Putamen (tissue), 1 donor: ENCODE results near the gene INS.

Experiments
- DNase-seq: peaks from one replicate; pipeline ENCODE4 v3.0.0-alpha.2; 2016; ENCODE audit warnings: low spot score

INS gene

GRCh38 chr11:2160736-2161259 lies at the start of gene INS:
Gene INS (minus strand): TSS chr11:2161209. CDS start chr11:2160971, 238 bp downstream.
- DNase-seq: no peak

DNA sequence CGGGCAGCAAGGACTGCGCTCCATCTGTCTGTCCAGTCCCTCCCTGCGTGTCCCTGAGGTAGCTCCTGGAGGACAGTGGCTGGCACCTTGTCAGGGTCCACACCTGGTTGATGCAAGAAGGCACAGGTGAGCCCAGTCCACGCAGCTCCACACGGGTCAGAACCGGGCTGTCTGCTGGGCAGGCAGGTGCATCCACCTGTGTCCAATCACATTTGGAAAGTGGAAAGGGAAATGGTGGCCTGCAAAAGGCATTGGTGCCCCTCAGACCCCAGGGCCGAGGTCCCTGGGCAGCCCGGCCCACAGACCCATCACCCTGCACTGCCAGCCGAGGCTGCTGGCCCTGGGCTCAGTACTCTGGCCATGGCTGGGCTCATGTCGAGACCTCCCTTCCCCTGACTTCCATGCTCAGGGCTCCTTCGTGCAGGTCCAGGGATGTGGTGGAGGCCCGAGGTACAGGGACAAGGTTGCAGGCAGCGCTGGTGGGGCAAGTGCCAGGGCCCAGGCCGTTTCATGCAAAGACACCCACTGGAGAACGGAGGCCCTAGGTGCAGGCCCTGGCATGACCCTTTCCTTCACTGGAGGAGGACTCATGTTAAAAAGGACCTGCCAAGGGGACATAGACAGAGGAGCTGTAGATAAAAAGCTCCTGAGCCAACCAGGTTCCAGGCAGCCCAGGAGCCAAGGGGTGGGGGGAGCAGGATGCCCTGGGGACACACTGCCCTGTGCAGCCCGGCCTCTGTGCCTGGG lies 49.5 kb upstream of the INS start:
- no peak for DNase-seq

DNA sequence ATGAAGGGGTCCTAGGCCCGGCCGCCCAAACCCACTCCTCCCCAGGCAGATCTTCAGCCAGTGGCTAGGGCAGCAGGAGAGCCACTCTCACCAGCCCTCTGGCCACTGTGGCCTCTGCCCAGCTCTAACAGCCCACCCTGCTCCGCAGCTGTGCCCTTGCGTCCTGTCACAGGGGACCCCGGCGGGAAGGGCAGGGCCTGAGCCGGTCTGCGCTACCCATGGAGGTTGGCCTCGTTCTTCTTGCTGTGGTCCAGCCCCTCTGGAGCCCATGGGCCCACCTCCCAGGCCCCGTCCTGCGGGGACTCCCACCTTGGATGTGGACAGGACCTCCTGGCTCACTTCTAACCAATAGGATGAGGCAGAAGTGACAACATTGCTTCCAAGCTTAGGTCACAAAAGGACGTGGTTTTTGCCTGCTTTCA lies 48.9 kb upstream of the INS start:
- no peak for DNase-seq

- no peak for DNase-seq
Observed at GRCh38 chr11:2209370-2209801, 48.4 kb upstream of the INS start.

DNA sequence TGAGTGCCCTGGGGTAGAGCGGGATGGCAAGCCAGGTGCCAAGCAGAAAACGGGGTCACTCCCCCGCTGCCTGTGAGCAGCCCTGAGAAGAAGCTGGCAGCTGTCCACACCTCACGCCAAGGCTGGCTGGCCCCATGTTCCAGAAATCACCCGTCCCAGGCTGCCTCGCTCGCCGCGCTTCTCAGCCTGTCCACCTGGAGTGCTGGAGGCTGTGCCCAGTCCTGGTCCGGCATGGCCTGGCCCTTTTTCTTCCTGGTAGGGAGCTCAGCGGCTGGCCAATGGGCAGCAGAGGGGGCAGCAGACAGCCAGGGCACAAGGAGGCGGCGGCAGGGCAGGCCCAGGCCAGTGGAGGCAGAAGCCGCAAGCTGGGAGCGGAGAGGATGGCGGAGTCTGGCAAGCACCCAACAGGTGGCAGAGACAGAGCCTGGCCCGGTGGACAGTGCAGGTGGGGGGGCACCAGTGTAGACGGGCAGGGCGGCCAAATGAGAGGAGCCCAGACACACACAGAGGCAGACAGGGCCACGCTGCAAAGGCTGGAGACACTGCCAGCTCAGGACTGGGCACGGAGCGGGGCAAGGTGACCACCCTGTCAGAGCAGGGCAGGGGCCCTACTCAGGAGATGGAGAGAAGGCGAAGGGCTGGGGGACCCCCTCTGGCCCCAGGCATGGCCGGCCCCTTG lies 47.8 kb upstream of the INS start:
- DNase-seq: no peak

- DNase-seq: no peak
Observed at GRCh38 chr11:2207773-2208621, 47.0 kb upstream of the INS start.

GRCh38 chr11:2207212-2207611 lies 46.2 kb upstream of the INS start:
- DNase-seq: no peak

DNA sequence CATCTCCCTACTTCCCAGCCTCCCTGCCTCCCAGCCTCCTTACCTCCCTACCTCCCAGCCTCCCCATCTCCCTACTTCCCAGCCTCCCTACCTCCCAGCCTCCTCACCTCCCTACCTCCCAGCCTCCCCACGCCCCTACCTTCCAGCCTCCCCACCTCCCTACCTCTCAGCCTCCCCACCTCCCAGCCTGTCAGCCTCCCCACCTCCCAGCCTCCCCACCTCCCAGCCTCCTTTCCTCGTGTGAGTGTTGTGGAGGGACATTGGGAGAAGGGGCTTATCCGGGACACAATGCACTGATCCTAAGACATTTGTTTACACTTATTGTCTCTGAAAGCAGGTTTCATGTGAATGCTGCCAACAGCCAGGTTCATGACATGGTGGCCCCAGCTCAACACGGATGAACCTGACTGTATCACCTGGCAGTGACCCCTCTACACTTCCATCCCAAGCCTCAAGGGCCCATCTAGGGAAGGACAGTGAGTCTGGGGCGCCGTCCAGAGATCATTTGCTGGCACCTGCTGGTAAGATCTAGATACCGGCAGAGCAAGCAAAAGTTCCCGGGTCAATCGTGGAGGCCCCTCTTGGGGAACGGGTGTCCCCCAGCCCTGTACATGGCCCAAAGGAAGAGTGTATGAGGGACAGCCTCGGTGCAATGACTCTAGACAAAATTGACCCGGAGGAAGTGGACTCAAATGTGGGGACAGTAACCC lies 45.1 kb upstream of the INS start:
- no peak for DNase-seq

DNA sequence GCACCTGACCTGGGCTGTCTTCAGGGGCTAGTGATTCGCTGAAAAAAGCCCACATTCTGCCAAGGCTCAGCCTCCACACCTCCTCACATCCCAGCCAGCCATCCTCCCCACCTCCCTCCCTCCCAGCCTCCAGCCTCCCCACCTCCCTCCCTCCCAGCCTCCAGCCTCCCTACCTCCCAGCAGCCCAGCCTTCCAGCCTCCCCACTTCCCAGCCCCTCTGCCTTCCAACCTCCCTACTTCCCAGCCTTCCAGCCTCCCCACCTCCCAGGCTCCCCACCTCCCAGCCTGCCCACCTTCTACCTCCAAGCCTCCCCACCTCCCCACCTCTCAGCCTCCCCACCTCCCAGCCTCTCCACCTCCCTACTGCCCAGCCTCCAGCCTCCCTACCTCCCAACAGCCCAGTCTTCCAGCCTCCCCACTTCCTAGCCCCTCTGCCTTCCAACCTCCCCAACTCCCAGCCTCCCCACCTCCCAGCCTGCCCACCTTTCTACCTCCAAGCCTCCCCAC lies 44.3 kb upstream of the INS start:
- DNase-seq: no peak

- no peak for DNase-seq
Observed at GRCh38 chr11:2204361-2205213, 43.6 kb upstream of the INS start.

DNA sequence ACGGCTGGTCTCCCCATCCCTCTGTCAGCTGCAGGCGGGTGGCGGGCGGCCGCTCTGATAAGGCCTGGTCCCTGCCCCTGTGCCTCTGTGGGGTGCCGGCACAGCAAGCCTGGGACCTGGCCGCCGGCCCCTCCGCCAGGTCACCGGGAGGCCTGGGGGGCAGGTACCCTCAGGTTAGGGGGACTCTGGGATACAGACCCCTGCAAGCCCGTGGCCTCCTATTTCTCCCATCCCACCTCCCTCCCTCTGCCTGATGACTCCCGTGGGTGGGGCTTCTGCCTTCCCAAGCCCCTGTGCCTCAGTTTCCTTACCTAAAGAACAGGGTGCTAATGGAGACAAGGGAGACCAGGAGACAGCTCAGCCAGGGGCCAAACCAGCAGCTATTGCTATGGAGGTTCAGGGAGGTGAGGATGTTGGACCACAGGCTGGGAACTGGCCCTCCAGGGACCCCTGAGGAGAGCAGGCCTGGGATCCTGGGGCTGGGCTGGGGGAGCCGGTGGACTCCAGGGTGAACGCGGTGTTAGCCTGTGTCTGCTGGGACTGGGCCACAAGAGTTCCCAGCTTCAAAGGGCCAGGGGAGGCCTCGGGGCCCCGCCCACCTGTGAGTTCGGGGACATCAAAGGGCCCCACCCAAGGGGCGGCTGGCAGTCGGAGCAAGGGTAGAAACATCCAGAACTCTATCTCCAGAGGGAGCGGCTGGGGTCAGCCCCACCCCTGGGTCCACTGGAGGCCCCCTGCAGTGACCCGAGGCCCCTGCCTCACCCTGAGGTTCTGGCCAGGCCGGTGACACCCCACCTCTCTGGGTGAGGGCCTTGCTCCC lies 42.6 kb upstream of the INS start:
- DNase-seq: no peak

DNA sequence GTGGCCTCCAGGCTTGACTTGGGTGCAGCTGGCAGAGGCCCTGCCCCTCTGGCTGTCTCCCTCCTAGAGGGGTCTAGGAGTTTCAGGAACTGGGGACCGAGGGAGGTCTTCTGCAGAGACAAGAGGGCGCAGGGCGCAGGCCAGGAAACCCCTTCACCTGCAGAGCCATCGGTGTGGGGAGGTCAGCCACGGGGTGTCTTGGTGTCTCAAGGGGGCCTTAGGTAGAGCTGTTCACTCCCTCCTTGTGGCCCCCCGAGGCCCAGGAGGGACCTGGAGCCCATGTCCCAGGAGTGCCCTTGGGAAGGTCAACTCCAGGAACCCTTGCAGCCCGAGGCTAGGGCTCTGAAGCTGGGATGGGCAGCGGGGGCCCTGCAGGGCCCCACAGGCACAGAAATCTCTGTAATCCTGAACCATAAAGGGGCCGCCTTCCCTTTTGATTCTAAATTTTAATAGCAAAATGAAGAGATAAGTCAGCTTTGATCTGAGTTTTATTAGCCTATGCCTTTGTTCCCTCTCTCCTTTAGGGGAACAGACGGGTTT lies 42.0 kb upstream of the INS start:
- no peak for DNase-seq

DNA sequence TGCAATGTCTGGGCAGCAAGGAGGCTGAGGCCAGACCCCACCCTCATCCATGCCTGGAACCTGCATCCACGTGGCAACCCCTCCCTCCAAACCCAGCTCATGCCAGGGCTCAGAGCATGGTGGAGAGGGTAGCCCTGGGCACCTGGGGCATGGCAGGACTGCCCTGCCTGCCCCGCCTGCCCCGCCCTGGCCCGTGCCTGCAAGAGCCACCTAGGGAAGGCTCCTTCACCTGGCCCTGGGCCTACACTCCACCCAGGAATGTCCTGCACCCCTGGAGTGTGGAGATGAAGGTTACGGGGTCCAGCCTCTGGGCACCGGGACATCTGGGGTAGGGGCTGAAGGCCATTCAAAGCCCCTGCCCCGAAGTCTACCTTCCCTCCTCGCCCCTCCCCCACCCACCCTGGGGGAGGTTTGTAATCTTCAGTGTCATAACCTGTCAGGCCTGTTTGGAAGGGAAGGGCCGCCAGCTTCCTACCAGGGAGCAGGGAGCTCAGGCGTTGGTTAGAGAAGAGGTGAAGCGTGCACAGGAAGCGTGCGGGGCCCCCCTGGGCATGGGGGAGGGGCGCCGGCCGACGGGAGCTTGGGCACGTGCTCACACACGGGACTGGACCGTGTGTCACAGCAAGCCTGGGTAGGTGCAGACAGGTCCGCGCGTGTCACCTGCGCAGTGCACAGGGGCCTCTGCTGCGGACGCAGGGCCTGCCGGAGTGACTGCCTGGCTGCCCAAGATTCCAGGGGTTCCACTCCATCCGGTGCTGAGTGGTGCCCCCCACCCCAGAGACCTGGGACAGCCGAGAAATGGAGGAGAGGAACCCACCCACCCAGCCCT lies 41.3 kb upstream of the INS start:
- no peak for DNase-seq

DNA sequence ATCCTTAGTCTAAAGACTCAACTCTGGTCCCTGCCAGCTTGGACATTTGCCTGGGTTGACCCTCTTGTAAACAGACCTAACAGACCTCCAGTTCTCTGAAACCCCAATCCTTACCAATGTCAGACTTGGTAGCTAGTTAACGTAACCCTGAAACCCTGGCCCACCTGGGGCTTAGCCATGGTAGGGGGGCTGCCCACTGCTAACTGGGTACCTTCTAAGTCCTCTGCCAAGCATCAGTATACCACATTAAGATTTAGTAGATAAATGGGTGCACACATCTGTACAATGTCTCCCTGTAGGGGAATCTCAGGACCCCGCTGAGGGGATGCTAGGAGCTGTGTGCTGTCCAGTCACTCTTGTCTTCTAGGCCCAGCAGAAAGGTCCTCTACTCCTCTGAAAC lies 40.5 kb upstream of the INS start:
- DNase-seq: no peak

GRCh38 chr11:2200957-2201519 lies 40.0 kb upstream of the INS start:
- no peak for DNase-seq

- DNase-seq: no peak
Observed at GRCh38 chr11:2200536-2200935, 39.5 kb upstream of the INS start.

GRCh38 chr11:2199466-2200341 lies 38.7 kb upstream of the INS start:
- DNase-seq: no peak
